HepG2 (cell line): ENCODE measurements around the gene U2AF1L4. TPM values are rescaled to one million over a fixed set of nuclear protein-coding genes. Genes with fewer than 3 reads are reported as not detected.

ENCODE experiments used
- AHDC1 ChIP-seq: sonication (generic); formaldehyde crosslinking; IDR thresholded peaks from 2 replicates; pipeline ENCODE4 v1.5.1; 2020; ENCODE audit warnings: mild to moderate bottlenecking, missing genetic modification reagents, borderline replicate concordance
- NFYC ChIP-seq: IDR thresholded peaks from 2 replicates; pipeline ENCODE4 v1.6.1; 2016; ENCODE audit warnings: missing genetic modification reagents, missing compliant biosample characterization
- SPEN ChIP-seq: sonication (generic); formaldehyde crosslinking; IDR thresholded peaks from 2 replicates; pipeline ENCODE4 v1.5.1; 2020; ENCODE audit warnings: low read depth, mild to moderate bottlenecking, missing genetic modification reagents
- ZNF234 ChIP-seq: sonication (generic); formaldehyde crosslinking; conservative IDR thresholded peaks from 2 replicates; pipeline ENCODE4 v1.5.1; 2020; ENCODE audit warnings: mild to moderate bottlenecking, missing genetic modification reagents
- ZNF709 ChIP-seq: sonication (generic); formaldehyde crosslinking; IDR thresholded peaks from 2 replicates; pipeline ENCODE4 v1.5.0; 2020; ENCODE audit warnings: mild to moderate bottlenecking, missing genetic modification reagents
- ZNF766 ChIP-seq: sonication (generic); formaldehyde crosslinking; IDR thresholded peaks from 2 replicates; pipeline ENCODE4 v1.5.0; 2020; ENCODE audit warnings: missing genetic modification reagents, borderline replicate concordance
- ZNF839 ChIP-seq: sonication (generic); formaldehyde crosslinking; IDR thresholded peaks from 2 replicates; pipeline ENCODE4 v1.4.0; 2020; ENCODE audit warnings: missing genetic modification reagents, mild to moderate bottlenecking, borderline replicate concordance
- ZNF879 ChIP-seq: sonication (generic); formaldehyde crosslinking; IDR thresholded peaks from 2 replicates; pipeline ENCODE4 v1.8.1; 2023; ENCODE audit warnings: missing genetic modification reagents
- ZNF891 ChIP-seq: sonication (generic); formaldehyde crosslinking; IDR thresholded peaks from 2 replicates; pipeline ENCODE4 v1.5.0; 2020; ENCODE audit warnings: mild to moderate bottlenecking, missing genetic modification reagents
- polyA plus RNA-seq, 8 experiments: library from polyadenylated mRNA; depleted of rRNA in 3 of 8; stranded (reverse) in 7 of 8; unstranded in 1 of 8; fragments of >200 nt; fragmentation: Illumina TruSeq in 4 of 8; extraction: Trizol in 4 of 8; gene quantifications; 2 replicates each; pipeline versions ENCODE4 v1.2.1 to v1.2.3, GENCODE V29; 2011 to 2016; ENCODE audit warnings: low read depth in 4 of 8, missing spikeins in 1 of 8, mixed read lengths in 1 of 8; ENCODE audit not compliant: insufficient read depth in 1 of 8
- total RNA-seq, 5 experiments: library from RNA; depleted of rRNA; stranded (reverse); fragments of >200 nt; fragmentation: Illumina TruSeq; extraction: Trizol; gene quantifications; 2 replicates each; pipeline ENCODE4 v1.2.3, GENCODE V29; 2016; ENCODE audit warnings: low read depth in 1 of 5

The U2AF1L4 gene
- total and polyA plus RNA-seq, 2 of the 13 experiments (the other 11 are each of a cell fraction or from before 2014, with no cell fraction given) = 7.9 to 15.4 TPM

DNA sequence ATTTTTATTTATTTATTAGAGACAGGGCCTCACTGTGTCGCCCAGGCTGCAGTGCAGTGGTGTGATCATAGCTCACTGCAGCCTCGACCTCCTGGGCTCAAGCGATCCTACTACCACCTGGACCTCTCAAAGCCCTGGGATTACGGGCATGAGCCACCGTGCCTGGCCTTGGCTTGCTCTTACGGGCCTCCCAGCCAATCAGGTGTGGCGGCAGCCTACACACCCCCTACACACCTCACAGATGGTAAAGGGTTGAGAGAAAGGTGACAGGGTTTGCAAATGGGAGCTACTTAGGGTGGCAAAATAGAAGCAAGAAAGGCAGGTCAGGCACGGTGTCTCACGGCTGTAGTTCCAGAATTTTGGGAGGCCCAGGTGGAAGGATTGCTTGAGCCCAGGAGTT, 41.9 kb downstream of the U2AF1L4 start (continued):
- TF ChIP-seq SPEN (CRISPR knock-in tag) (no peak), ZNF766 (CRISPR knock-in tag) (no peak), ZNF709 (CRISPR knock-in tag) (no peak), NFYC (CRISPR knock-in tag) (peak; percentile 49; the same call in 1 of the 2 replicates), AHDC1 (CRISPR knock-in tag) (no peak), ZNF879 (CRISPR knock-in tag) (no peak), ZNF234 (CRISPR knock-in tag) (no peak), ZNF839 (CRISPR knock-in tag) (no peak), ZNF891 (CRISPR knock-in tag) (0 out of 2 replicates have a peak, but pooled peaks have one; percentile 11)
